ENCODE data around the gene SOD2. TPM values are rescaled to one million over a fixed set of nuclear protein-coding genes. Genes with fewer than 3 reads are reported as not detected.
"Not testable (repeated sequence)": the region's sequence is repeated elsewhere in the genome, so short reads cannot be mapped to it uniquely, and the experiment has no call there.

The SOD2 gene
- polyA plus RNA-seq, 3 donors, result 121 to 123 (median 121) TPM

DNA sequence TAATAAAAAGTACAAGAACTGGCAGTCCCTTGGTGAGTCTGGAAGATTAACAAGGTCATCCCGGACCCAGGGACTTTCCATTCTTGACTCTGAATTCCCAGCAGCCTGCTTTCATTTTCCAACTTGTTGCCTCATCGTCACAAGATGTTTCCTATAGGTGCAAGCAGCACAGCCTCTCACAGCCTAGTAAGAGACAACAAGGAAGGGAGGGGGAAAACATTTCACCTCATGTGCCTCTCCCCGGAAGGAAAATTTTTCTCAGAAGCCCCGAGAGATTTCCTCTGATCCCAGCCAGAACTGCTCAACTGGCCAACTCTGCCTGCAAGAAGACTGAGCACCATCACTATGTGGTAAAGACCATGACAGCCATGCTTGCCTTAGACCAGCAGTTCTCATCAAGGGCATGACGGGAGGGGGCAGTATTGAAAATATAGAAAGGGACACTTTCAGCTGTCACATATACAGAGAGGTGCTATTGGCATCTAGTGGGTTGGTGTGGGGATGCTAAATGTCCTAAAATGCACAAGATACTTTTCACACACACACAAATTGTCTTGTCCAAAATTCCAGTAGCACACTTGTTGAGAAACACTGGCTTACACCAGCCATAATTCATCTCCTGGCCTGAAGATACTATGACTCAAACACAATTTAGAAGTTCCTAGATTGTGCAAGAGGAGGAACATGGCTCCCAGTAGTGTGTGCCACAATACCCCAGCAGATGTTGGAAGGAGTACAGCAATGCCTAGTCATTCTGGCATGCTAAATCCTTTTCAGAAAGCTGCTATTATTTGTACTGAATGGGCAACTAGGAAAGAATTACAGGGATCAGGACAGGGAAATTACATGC lies 23.4 kb upstream of the SOD2 start:
- no peak for DNase-seq (ENCODE audit: low read depth in 3 of 3, low spot score in 2 of 3)

DNA sequence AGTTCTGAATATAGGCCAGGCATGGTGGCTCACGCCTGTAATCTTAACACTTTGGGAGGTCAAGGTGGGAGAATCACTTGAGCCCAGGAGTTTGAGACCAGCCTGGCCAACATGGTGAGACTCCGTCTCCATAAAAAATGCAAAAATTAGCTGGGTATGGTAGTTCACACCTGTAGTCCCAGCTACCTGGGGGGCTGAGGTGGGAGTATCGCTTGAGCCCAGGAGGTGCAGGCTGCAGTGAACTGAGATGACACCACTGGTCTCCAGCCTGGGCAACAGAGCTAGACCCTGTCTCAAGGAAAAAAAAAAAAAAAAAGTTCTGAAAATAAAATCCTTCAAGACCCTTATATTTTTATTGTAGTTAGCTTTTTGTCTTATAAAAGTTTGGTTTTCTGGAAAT lies 22.6 kb upstream of the SOD2 start:
- DNase-seq (ENCODE audit: low read depth in 3 of 3, low spot score in 2 of 3), result no peak

DNA sequence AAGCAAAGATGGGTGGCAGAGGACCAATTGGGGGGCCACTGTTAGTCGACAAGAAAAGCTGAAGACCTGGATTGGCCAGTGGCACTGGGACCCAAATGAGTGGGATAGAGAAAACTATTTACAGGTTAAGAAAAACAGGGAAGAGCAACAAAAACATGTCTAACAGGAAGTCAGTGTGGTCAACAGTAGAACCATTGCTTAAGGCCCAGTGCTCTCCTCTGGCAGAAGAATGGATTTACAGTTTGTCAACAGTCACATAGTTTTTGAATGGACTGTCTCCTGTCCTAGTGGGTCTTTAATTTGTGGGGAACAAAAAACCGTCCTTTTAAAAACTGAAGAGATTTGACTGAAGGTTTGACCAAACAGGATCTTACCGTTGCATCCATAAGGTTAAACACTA lies 22.1 kb upstream of the SOD2 start:
- DNase-seq (ENCODE audit: low read depth in 3 of 3, low spot score in 2 of 3), result no peak

DNA sequence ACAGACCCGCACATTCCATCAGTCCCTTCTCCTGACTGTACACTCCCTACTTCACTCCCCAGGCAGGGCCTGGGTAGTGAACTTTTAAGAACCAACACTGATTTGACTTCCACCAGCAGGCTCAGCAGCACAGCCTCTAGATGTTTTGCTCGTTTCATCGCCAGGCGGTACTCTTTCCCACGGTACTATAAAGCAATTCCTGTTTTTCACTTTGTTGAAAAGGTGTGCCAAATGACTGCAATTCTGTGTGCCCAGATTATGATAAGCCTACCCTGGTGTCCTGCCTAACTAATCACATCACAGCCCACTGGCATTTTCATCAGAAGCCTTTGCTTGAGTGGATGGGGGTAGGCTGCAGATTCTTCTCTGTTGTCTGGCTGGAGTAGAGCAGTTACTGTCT lies 21.4 kb upstream of the SOD2 start:
- DNase-seq (ENCODE audit: low read depth in 3 of 3, low spot score in 2 of 3), result no peak

DNA sequence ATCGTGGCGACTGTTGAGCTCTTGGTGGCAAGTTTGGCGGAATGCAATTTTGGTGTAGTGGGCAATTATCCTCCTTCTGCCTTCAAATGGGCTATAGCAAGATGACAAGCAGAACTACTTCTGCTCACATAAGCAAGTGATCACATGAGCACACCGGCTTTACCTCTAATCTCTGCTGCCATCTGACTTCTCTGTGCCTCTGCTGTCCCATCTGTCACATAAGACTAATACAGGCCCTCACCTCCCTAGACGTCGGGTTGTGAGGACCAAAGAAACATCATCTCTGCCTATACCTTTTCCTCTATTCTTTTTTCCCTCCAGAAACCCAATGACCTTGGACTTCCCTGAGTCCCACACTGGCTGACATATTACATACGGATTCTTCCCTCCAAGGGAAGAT lies 20.9 kb upstream of the SOD2 start:
- no peak for DNase-seq (ENCODE audit: low read depth in 3 of 3, low spot score in 2 of 3)

DNA sequence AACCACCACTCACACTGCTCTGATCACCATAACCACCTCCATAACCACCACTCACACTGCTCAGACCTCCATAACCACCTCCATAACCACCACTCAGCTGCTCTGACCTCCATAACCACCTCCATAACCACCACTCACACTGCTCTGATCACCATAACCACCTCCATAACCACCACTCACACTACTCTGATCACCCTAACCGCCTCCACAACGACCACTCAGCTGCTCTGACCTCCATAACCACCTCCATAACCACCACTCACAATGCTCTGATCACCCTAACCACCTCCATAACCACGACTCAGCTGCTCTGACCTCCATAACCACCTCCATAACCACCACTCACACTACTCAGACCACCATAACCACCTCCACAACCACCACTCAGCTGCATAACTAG lies 19.3 kb upstream of the SOD2 start:
- DNase-seq (ENCODE audit: low read depth in 3 of 3, low spot score in 2 of 3), result not testable (repeated sequence)

DNA sequence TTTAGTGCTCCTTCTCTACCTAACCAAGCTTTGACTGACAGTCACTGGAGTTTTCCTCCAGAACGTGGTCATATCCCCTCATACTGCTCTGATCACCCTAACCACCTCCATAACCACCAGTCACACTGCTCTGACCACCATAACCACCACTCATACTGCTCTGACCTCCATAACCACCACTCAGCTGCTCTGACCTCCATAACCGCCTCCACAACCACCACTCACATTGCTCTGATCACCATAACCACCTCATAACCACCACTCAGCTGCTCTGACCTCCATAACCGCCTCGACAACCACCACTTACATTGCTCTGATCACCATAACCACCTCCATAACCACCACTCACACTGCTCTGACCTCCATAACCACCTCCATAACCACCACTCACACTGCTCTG lies 17.6 kb upstream of the SOD2 start:
- DNase-seq (ENCODE audit: low read depth in 3 of 3, low spot score in 2 of 3), result not testable (repeated sequence)

DNA sequence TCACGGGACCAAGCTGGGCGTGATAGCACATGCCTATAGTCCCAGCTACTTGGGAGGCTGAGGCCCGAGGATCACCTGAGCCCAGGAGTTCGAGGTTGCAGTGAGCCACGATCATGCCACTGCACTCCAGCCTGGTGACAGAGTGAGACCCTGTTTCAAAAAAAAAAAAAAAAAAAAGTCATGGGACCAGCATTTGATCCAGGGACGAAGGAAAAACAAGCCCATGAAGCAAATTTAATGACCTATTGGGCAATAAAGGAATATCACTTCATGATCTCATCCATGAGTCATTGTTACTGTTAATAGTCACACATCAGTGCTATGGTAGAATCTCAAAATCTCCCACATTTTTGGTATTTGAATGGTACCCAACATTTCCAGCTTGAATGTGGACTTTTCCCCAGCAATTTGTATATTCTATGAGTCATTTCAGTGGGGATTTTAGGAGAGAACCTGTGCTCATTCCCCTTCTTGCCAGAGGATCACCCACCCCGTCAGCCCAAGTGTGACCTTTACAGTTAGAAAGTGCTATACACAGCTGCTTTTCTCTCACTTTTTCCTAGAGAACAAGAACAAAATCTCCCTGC lies 8.5 kb upstream of the SOD2 start:
- no peak for DNase-seq (ENCODE audit: low read depth in 3 of 3, low spot score in 2 of 3)

DNA sequence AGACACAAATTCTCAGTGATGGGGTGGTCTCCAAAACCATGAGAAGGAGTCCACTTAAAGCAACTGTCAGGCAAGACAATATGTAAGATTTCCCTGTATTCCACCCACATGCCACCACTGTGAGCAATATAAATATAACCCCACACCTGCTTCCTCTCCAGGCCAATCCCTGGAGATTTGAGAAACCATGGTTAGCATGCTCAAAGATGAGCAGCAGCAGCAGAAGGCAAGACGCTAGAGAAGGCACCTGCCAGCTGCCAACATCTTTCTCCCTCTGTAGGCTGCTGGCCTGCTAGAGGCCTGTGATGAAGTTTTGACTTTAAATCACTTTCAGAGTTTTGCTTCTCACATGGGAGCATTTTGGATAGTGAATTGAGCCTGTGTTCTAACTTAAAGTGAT lies 7.9 kb upstream of the SOD2 start:
- DNase-seq (ENCODE audit: low read depth in 3 of 3, low spot score in 2 of 3), result no peak

DNA sequence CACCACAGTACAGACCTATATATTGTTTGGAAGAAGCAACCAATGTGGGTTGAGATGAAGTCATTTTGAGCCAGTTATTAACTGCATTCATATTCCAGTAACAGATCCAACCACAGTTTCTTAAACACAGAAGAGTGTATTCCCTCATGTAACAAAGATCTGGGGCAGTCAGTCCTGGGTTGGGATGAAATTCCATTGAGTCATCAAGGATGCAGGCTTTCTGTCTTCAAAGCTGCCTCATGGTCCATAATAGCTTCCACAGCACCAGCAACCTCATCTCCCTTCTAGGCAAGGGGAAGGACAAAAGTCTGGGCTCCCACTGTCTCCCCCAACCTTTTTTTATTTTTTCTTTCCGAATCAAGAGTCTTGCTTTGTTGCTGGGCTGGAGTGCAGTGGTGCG lies 2.9 kb upstream of the SOD2 start:
- no peak for DNase-seq (ENCODE audit: low read depth in 3 of 3, low spot score in 2 of 3)

DNA sequence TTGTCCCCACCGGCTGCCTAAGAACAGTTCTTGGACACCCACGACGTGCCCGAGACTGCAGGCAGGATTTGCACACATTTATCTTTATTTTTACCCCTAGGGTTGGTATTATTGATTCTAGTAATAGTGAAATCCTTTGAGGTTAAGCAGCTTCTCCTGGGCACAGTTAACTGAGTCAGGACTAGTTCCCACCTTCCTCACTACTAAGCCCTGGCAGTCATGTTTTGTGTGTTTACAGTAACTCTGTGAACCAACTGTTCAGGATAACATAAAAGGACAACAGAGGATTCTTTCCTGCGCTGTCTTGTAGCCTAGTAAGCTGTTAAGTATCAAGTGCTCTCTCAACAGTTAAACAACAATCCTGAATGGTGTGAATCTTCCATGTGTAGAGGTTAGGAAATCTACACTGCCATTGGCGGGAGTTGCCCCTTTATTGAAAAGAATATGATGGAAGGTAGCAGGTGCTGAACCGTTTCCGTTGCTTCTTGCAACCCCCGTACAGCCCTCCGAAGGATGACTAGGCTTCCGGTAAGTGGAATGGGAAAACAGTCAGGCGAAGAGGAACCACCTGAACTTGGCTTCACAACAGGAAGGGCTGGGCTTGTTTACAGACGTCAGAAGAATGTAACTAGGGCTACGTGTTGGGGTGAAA lies 979 bp upstream of the SOD2 start:
- no peak for DNase-seq (ENCODE audit: low read depth in 3 of 3, low spot score in 2 of 3)

DNA sequence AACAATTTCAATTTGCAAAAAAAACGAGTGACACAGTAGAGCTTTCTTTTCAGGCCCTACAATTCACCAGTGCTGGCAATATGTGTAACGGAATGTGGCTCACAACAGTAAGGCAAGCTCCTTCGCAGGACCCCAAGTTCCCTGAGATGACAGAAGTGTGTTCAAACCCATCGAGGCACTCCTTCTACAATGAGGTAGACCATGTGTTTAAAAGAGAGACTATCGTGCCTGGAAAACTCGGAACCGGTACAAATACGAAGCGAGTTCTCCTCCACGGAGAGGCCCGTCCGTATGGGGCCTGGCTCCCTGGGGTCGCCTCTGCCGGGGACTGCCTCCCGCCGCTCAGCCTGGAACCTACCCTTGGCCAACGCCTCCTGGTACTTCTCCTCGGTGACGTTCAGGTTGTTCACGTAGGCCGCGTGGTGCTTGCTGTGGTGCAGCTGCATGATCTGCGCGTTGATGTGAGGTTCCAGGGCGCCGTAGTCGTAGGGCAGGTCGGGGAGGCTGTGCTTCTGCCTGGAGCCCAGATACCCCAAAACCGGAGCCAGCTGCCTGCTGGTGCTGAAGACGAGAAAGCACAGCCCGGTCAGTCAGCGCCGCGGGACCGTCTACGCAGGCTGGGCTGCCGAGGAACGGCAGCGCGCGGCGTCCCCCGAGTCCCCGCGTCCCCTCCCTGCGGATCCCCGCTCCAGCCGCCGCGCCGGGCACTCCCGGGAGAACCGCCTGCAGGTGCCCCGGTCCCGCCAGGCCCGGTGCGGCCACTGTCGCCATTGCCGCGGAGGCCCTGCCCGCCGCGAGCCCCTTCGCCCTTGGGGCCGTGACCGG lies 526 bp downstream of the SOD2 start:
- peak in 1 of 3 donors; percentile 24 for DNase-seq (ENCODE audit: low read depth in 3 of 3, low spot score in 2 of 3)

DNA sequence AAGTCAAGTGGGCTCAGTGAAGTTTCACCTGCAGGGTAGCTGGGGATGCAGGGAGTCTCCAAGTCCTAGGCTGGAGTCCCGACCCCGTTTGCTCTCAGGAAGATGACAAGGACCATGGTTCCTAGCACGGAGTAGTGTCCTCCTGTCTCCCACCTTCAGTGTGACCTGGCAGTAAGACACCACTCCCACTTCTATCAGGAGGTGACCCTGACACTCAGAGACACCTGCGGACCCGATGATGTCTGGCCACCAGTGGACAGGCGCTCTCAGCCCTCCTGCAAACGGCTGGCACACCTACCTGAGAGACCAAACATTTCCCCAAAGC lies 1.1 kb downstream of the SOD2 start:
- no peak for DNase-seq (ENCODE audit: low read depth in 3 of 3, low spot score in 2 of 3)

DNA sequence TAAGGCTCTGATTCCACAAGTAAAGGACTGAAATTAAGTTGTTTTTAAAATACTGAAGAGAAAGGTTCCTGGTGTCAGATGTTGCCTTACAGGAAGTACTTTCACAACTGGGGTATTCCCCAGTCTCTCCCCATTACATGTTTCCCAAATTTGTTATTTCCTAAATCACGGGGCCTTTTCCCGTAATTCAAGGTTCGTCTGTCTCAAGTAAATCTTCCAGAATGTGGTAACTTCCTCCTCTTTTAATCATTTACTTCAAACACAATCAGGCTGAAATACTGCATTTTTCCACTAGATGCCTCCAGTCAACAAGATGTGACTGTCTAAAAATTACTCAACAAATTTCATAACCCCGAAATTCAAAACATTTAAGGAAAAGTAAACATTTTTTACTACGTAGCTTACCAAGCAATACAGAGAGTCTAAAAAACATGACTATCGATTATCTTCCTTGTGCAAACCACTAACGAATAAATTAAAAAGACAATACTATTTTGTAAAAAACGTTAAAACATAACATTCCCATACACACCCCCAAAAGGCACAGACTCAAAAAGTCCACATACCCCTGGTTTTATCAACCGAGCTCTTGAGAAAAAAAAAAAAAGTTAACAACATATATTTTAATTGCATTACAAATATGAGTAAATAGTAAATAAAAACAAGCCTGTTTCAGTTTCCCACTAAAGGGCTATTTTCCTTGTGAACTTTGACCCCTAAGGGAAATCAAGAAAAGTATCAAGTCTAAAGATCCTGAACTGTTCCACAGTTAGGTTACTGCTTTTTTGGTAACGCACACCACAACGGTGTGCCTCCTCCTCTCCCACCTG lies 1.7 kb downstream of the SOD2 start:
- DNase-seq (ENCODE audit: low read depth in 3 of 3, low spot score in 2 of 3), result peak in 1 of 3 donors; percentile 50

DNA sequence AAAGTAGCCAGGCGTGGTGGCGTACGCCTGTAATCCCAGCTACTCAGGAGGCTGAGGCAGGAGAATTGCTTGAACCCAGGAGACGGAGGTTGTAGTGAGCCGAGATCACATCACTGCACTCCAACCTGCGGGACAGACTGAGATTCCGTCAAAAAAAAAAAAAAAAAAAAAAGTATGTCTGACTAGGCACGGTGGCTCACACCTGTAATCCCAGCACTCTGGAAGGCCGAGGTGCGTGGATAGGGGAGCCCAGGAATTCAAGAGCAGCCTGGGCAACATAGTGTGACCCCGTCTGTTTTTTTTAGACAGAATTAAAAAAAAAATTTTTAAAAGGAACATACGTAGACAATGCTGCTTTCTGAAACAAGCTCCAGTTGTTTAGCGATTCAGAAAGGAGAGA lies 2.9 kb downstream of the SOD2 start:
- DNase-seq (ENCODE audit: low read depth in 3 of 3, low spot score in 2 of 3), result not testable (repeated sequence)

DNA sequence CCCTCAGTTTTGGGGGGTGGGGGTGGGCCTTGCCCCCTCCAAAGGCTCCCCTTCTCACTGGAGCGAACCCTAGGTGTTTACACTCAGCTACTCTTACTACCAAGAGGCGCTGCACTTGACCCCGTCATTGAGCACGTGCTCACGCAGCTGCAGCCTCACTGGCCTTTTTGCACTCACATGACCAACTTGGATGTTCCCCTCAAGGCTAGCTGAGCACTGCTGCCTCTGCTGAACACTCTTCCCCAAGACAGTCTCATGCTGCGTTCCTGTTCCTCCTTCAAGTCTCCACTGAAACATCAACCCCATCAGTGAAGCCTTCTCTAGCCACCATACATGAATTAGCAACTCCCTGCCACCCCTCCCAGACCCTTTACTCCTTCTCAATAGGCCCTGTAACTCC lies 4.0 kb downstream of the SOD2 start:
- DNase-seq (ENCODE audit: low read depth in 3 of 3, low spot score in 2 of 3), result no peak

DNA sequence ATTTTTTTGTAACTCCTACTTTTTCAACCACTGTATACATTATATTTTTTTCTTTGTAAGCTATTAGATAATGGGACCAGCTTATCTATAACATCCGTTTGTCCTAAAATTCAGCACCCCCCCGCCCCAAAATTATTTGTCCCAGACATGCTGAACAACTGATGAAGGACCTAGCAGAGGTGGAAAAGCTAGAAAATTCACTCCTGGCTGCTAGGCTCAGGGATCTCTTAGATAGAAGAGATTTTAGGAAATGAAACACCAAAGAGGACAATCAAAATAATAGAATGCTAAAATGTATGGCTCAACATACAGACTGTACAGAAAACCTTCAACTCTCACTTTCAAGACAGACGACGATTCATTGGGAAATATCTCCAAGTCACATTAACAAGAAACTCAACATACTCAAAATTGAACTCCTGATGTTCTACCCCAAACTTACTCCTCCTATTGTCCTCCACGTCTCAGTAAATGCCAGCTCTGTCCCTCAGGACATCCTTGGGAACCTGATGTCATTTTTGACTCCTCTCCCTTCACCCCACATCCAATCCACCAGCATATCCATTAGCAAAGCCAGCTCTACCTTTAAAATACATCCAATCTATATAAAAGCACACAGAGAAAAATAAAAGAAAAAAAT lies 4.7 kb downstream of the SOD2 start:
- no peak for DNase-seq (ENCODE audit: low read depth in 3 of 3, low spot score in 2 of 3)

DNA sequence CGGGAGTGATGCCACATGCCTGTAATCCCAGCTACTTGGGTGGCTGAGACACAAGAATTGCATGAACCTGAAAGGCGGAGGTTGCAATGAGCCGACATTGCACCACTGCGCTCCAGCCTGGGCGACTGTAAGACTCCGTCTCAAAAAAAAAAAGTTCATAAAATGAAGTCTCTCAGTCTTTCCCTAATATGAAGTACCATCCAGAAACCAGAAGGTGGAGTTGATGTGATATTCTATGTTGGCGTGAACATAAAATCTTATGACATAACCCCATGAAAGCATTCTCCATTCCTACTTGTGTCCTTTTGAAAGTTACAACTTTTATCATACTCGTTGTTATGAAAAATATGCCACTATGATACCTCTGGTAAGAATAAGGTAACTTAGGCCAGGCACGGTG lies 5.7 kb downstream of the SOD2 start:
- no peak for DNase-seq (ENCODE audit: low read depth in 3 of 3, low spot score in 2 of 3)

DNA sequence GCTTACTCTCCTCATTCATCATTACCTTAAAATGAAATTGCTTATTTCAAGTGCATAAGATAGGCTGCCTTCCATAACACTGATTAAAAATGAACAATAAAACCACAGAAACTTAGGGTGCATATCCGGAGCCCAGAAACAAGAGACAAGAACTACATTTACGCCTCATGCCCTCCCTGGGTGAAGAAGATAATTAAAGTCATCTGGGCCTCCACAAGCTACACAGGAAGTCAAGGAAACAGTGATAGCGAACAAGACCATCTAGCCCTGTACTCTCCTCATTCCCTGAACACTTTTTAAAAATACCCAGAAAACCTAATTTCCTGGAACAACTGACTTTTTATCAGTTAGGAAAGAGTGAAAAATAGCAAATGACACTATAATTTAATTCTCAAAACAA lies 6.3 kb downstream of the SOD2 start:
- no peak for DNase-seq (ENCODE audit: low read depth in 3 of 3, low spot score in 2 of 3)

DNA sequence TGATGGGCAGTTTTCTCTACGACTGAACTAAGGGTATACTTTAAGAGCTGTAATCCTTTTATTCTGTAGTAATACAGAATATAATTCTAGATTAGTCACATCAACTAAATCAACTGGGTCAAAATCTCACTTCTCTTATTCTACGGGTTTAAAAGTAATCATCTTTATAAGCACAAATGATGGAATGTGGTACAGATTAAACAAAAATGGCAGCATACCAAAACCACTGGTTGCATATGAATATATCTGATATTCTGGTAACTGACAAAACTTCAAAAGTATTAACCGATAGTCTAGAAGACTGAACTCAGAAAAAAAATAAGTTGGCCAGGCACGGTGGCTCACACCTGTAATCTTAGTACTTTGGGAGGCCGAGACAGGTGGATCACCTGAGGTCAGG lies 7.0 kb downstream of the SOD2 start:
- no peak for DNase-seq (ENCODE audit: low read depth in 3 of 3, low spot score in 2 of 3)

All from right renal cortex interstitium (tissue), 3 donors.